ENCODE data around the gene KASH5.
"Not testable (repeated sequence)": the region's sequence is repeated elsewhere in the genome, so short reads cannot be mapped to it uniquely, and the experiment has no call there.

Gene KASH5

GRCh38 chr19:49362048-49362928, 25.8 kb upstream of the KASH5 start, which contains the start of gene TEAD2:
Gene TEAD2 (minus strand): TSS chr19:49362416. CDS start chr19:49360075, 2,341 bp downstream.
- H3K4me3 ChIP-seq (ENCODE audit: low read depth, low read length), result peak within 1 kb of the TSS; percentile 86

- H3K4me3 ChIP-seq (ENCODE audit: low read depth, low read length), result peak overlapping the region; percentile 37
Measured at GRCh38 chr19:49362929-49363267, 25.2 kb upstream of the KASH5 start.

- H3K4me3 ChIP-seq (ENCODE audit: low read depth, low read length), result peak within 1 kb of the TSS; percentile 37
Measured at GRCh38 chr19:49363268-49364082, 24.6 kb upstream of the KASH5 start, which contains the start of gene DKKL1. Gene DKKL1 (plus strand): TSS chr19:49363877. CDS start chr19:49363999, 122 bp downstream.

GRCh38 chr19:49364083-49364737, 23.8 kb upstream of the KASH5 start:
- no peak overlapping the region for H3K4me3 ChIP-seq (ENCODE audit: low read depth, low read length)

GRCh38 chr19:49366110-49366509, 21.9 kb upstream of the KASH5 start:
- H3K4me3 ChIP-seq (ENCODE audit: low read depth, low read length), result no peak overlapping the region

- no peak overlapping the region for H3K4me3 ChIP-seq (ENCODE audit: low read depth, low read length)
Measured at GRCh38 chr19:49368711-49369358, 19.2 kb upstream of the KASH5 start.

GRCh38 chr19:49371184-49371583, 16.9 kb upstream of the KASH5 start:
- H3K4me3 ChIP-seq (ENCODE audit: low read depth, low read length), result no peak overlapping the region

- not testable (repeated sequence) for H3K4me3 ChIP-seq (ENCODE audit: low read depth, low read length)
Measured at GRCh38 chr19:49373174-49373573, 14.9 kb upstream of the KASH5 start.

GRCh38 chr19:49374665-49375434, 13.2 kb upstream of the KASH5 start:
- H3K4me3 ChIP-seq (ENCODE audit: low read depth, low read length), result no peak overlapping the region

- no peak overlapping the region for H3K4me3 ChIP-seq (ENCODE audit: low read depth, low read length)
Measured at GRCh38 chr19:49378512-49378911, 9.5 kb upstream of the KASH5 start.

- no peak overlapping the region for H3K4me3 ChIP-seq (ENCODE audit: low read depth, low read length)
Measured at GRCh38 chr19:49380391-49380790, 7.7 kb upstream of the KASH5 start.

GRCh38 chr19:49382639-49383038, 5.4 kb upstream of the KASH5 start:
- no peak overlapping the region for H3K4me3 ChIP-seq (ENCODE audit: low read depth, low read length)

GRCh38 chr19:49383599-49383998, 4.5 kb upstream of the KASH5 start:
- no peak overlapping the region for H3K4me3 ChIP-seq (ENCODE audit: low read depth, low read length)

- no peak overlapping the region for H3K4me3 ChIP-seq (ENCODE audit: low read depth, low read length)
Measured at GRCh38 chr19:49389406-49389805, 1.4 kb downstream of the KASH5 start.

- H3K4me3 ChIP-seq (ENCODE audit: low read depth, low read length), result no peak overlapping the region
Measured at GRCh38 chr19:49390131-49390928, 2.3 kb downstream of the KASH5 start.

GRCh38 chr19:49390929-49391359, 2.9 kb downstream of the KASH5 start:
- no peak overlapping the region for H3K4me3 ChIP-seq (ENCODE audit: low read depth, low read length)

GRCh38 chr19:49391581-49392399, 3.7 kb downstream of the KASH5 start:
- no peak overlapping the region for H3K4me3 ChIP-seq (ENCODE audit: low read depth, low read length)

- no peak overlapping the region for H3K4me3 ChIP-seq (ENCODE audit: low read depth, low read length)
Measured at GRCh38 chr19:49393881-49394280, 5.8 kb downstream of the KASH5 start.
